ENCODE results near the gene BROX. TPM values are rescaled to one million over a fixed set of nuclear protein-coding genes. Genes with fewer than 3 reads are reported as not detected.

The BROX gene
- total and polyA plus RNA-seq, 4 experiments from 2014 or later: 15.6 to 68.3 (median 41.5) TPM

DNA sequence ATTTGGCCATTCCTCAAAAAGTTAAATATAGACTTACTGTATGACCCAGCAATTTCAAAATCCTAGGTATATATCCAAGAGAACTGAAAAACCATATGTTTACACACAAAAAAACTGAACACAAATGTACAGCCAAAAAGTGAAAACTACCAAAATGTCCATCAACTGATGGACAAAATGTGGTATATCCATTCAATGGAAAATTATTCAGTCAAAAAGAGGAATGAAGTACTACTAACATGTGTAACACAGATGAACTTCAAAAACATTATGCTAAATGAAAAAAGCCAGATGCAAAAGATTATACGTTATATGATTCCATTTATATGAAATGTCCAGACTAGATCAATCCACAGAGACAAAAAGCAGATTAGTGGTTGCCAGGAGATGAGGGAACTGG is 8.1 kb upstream of the BROX start:
- H3K27ac Mint-ChIP-seq: peak overlapping the region in 1 of 7 donors; percentile 82
- no peak overlapping the region for H3K4me3 ChIP-seq (ENCODE audit: low read length in 2 of 2)
- peak overlapping the region in 2 of 8 donors; percentile 19 to 32 for H3K4me3 Mint-ChIP-seq
- ChIA-PET CTCF (ENCODE audit: partially characterized antibody) (no interaction called here), POLR2A (ENCODE audit: partially characterized antibody) (interaction anchor here (0.7 to 1.7 kb wide), 2 partner anchors 9 kb away, joined by 3 to 5 read pairs; partner anchors contain the start of gene BROX)
- intact Hi-C loops (cut with micrococcal nuclease): no loop called here
- no peak for DNase-seq
- H3K9me3 Mint-ChIP-seq: no peaks in the 10 kb centered on the region
- peaks cover 36 to 42% of the 10 kb centered on the region in 2 donors for H3K36me3 Mint-ChIP-seq
- no peaks in the 10 kb centered on the region for H3K27me3 Mint-ChIP-seq
- H3K4me1 ChIP-seq (ENCODE audit: insufficient read depth, low read length): peaks cover 10% of the 10 kb centered on the region
- peaks cover 22% of the 10 kb centered on the region for H3K36me3 ChIP-seq (ENCODE audit: insufficient read depth, low read length)
- H3K27ac ChIP-seq (ENCODE audit: low read depth, low read length): no peak overlapping the region
- peaks cover 28 to 62% (median 44%) of the 10 kb centered on the region in 4 donors for H3K4me1 Mint-ChIP-seq
- no peaks in the 10 kb centered on the region for H3K9me3 ChIP-seq (ENCODE audit: control insufficient read depth in 1 of 2, low read length in 2 of 2)
- H3K27me3 ChIP-seq (ENCODE audit: insufficient read depth, low read length): no peaks in the 10 kb centered on the region

DNA sequence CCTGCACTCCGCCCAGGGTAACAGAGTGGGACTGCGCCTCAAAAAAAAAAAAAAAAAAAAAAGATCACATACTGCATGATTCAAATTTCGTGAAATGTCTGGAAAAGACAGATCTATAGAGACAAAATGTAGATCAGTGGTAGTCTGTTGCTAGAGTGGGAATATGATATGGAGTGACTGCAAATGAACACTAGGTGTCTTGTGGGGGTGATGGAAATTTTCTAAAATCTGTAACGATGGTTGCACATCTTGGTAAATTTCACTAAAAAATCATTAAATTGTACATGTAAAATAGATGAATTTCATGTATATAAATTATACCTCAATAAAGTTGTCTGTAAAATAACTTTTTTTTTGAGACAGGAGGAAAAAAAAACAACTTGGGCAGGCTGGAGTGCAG is 5.5 kb upstream of the BROX start:
- peaks cover 34 to 42% of the 10 kb centered on the region in 2 donors for H3K36me3 Mint-ChIP-seq

DNA sequence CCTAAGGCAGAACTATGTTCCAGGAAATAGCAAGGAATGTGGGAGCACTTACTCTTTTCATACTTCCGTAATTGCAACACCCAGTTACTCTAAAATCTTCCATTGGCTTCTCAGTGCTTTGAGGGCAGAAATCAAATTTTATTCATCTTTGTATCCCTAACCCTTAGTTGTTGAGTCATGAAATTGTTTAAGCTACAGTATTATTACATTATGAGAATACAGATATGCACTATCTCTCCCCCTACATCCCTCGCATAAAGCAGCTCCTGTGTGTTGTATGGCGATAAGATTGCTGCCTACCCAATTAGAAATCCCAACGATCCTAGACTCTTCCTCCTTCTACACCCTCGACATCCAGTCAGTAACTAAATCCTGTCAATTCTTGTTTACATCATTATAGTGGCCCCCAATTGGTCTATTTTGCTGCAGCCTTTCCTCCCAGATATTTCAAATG is 2.6 kb upstream of the BROX start:
- no peaks in the 10 kb centered on the region for H3K27me3 ChIP-seq (ENCODE audit: insufficient read depth, low read length)
- CTCF ChIA-PET (ENCODE audit: partially characterized antibody): no interaction called here
- DNase-seq: no peak
- Mint-ChIP-seq H3K4me3 (peak overlapping the region in 6 of 8 donors; percentile 26 to 100 (median 97)), H3K4me1 (peaks cover 35 to 85% (median 58%) of the 10 kb centered on the region in 4 donors), H3K27ac (peak overlapping the region in 4 of 7 donors; percentile 2 to 99 (median 37)), H3K36me3 (peaks cover 18 to 46% of the 10 kb centered on the region in 2 donors), H3K27me3 (no peaks in the 10 kb centered on the region), H3K9me3 (peaks cover 0 to 5% (median 0%) of the 10 kb centered on the region in 8 donors)
- no peak overlapping the region for H3K27ac ChIP-seq (ENCODE audit: low read depth, low read length)
- POLR2A ChIA-PET (ENCODE audit: partially characterized antibody): interaction anchor here (4.1 kb wide), 1 partner anchor 11 kb away, joined by 22 read pairs; no protein-coding TSS in a partner anchor
- H3K4me1 ChIP-seq (ENCODE audit: insufficient read depth, low read length): peaks cover 27% of the 10 kb centered on the region
- intact Hi-C loops (cut with micrococcal nuclease): loop anchor here (10.0 kb wide), 1 partner anchor 1285 kb away; no protein-coding TSS in a partner anchor
- peaks cover 5% of the 10 kb centered on the region for H3K36me3 ChIP-seq (ENCODE audit: insufficient read depth, low read length)
- H3K9me3 ChIP-seq (ENCODE audit: control insufficient read depth in 1 of 2, low read length in 2 of 2): no peaks in the 10 kb centered on the region
- H3K4me3 ChIP-seq (ENCODE audit: low read length in 2 of 2): no peak overlapping the region

More for the DNA sequence above, 5.5 kb upstream of the BROX start:
- DNase-seq: no peak
- CTCF ChIA-PET (ENCODE audit: partially characterized antibody): no interaction called here
- Mint-ChIP-seq H3K4me3 (no peak overlapping the region), H3K4me1 (peaks cover 39 to 81% (median 62%) of the 10 kb centered on the region in 4 donors), H3K27me3 (no peaks in the 10 kb centered on the region), H3K27ac (no peak overlapping the region), H3K9me3 (no peaks in the 10 kb centered on the region)
- POLR2A ChIA-PET (ENCODE audit: partially characterized antibody): no interaction called here
- H3K4me3 ChIP-seq (ENCODE audit: low read length in 2 of 2): no peak overlapping the region
- H3K9me3 ChIP-seq (ENCODE audit: control insufficient read depth in 1 of 2, low read length in 2 of 2): no peaks in the 10 kb centered on the region
- H3K4me1 ChIP-seq (ENCODE audit: insufficient read depth, low read length): peaks cover 26% of the 10 kb centered on the region
- intact Hi-C loops (cut with micrococcal nuclease): no loop called here
- peaks cover 17% of the 10 kb centered on the region for H3K36me3 ChIP-seq (ENCODE audit: insufficient read depth, low read length)
- no peaks in the 10 kb centered on the region for H3K27me3 ChIP-seq (ENCODE audit: insufficient read depth, low read length)
- H3K27ac ChIP-seq (ENCODE audit: low read depth, low read length): no peak overlapping the region

DNA sequence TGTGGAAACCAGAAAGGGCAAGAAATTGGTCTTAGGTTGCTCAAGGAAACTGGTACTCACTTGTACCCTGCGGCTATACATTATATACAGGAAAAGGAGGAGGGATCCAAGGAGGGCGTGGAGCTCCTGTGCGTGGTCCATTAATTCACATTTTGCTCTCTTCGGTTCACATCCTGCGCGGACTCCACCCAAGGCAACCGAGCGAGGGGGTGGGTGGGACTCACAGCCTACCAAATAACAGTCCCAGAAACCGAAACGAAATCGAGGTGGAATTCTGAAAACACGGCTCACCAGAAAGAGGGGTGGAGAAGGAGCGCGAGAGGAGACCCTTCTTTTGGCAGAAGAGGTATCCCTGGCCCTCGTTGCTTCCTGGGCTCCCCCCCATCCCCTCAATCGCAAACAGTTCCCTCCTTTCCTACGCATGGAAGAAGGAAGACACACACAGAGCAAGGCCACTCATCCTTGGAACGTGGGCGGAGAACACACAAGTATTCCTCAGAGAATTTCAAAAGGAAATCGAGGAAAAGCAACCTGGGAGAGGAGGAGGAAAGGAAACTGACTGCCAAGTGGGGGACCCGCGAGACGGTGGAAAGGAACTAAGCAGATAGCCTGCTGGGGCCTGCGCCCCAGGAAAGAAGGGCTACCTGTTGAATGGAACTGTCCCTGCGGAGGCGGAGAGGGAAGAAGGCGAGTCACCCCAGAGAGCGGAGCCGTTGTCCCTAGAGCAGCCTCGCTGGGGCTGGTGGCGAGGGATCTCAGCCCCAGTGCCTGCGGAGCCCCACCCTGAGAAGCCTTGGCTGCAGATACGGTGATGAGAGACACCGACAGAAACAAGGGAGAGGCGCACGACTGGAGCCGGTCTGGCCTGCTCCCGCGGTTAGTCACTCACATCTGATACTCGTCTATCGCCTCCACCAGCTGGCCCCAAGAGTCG is 778 bp upstream of the BROX start:
- Mint-ChIP-seq H3K36me3 (peaks cover 19 to 50% of the 10 kb centered on the region in 2 donors), H3K27ac (peak overlapping the region; percentile 94 to 100 (median 99)), H3K4me3 (peak overlapping the region; percentile 94 to 100 (median 98)), H3K27me3 (no peaks in the 10 kb centered on the region), H3K4me1 (peaks cover 28 to 71% (median 47%) of the 10 kb centered on the region in 4 donors), H3K9me3 (peaks cover 0 to 5% (median 0%) of the 10 kb centered on the region in 8 donors)
- H3K4me1 ChIP-seq (ENCODE audit: insufficient read depth, low read length): peaks cover 35% of the 10 kb centered on the region
- no peaks in the 10 kb centered on the region for H3K27me3 ChIP-seq (ENCODE audit: insufficient read depth, low read length)
- ChIA-PET POLR2A (ENCODE audit: partially characterized antibody) (interaction anchor here (0.7 to 4.1 kb wide), 16 partner anchors 10 to 1134 kb away, joined by 3 to 76 read pairs (median 10); partner anchors contain the start of genes DUSP10, MIA3, TAF1A and TP53BP2), CTCF (ENCODE audit: partially characterized antibody) (interaction anchor here (1.2 kb wide), 2 partner anchors 57 to 422 kb away, joined by 3 read pairs; no protein-coding TSS in a partner anchor)
- H3K36me3 ChIP-seq (ENCODE audit: insufficient read depth, low read length): peaks cover 5% of the 10 kb centered on the region
- no peaks in the 10 kb centered on the region for H3K9me3 ChIP-seq (ENCODE audit: control insufficient read depth in 1 of 2, low read length in 2 of 2)
- peak; percentile 50 to 82 (median 60) for DNase-seq
- intact Hi-C loops (cut with micrococcal nuclease): loop anchor here (1.0 to 10.0 kb wide), 5 partner anchors 67 to 1721 kb away; partner anchors contain the start of gene DUSP10
- peak overlapping the region; percentile 69 to 100 for H3K4me3 ChIP-seq (ENCODE audit: low read length in 2 of 2)
- H3K27ac ChIP-seq (ENCODE audit: low read depth, low read length): peak overlapping the region; percentile 91

DNA sequence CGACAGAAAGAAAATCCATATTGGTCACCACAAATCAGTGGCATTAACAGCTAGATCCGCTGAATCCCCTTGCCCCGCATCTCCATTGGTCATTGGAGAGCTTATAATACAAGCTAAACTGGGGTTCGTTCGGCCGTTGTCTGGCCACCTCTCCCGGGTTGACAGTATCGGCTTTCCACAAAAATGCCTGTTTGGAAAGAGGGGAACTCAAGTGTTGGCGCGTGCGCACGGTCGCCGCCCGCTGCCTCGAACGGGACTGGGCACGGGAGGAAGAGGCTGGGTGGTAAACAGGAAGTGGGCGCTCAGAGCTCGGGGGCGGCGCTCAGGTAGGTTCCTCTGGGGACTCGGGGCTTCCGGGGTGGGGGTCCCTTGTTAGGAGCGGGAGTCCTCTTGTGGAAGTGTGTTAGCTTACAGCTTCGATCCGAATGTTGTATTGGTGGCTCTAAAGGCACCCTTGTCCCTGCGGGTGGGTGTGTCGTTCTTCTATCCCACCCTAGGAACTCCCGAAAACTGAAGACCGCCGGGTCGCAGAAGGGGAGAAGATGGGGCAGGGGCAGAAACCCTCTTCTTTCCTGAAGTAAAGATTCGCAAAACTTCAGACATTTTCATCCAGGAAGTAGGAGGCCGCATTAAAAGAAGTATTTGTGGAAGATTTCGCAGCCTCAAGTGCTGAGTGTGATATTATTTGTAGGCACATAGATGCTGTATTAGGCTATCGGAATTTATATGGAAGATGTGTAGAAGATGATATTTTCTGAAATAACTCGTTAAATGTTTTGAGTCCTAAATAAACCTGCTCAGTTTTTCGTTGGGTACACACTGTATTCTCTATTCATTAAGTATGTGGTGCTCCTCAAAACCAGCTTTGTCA is 962 bp downstream of the BROX start:
- Mint-ChIP-seq H3K27ac (peak overlapping the region; percentile 98 to 100 (median 100)), H3K36me3 (peaks cover 19 to 58% of the 10 kb centered on the region in 2 donors), H3K27me3 (no peaks in the 10 kb centered on the region), H3K4me3 (peak overlapping the region; percentile 94 to 100 (median 98)), H3K9me3 (peaks cover 0 to 6% (median 0%) of the 10 kb centered on the region in 8 donors), H3K4me1 (peaks cover 29 to 76% (median 48%) of the 10 kb centered on the region in 4 donors)
- Histone ChIP-seq H3K9me3 (ENCODE audit: control insufficient read depth in 1 of 2, low read length in 2 of 2) (no peaks in the 10 kb centered on the region), H3K27ac (ENCODE audit: low read depth, low read length) (peak overlapping the region; percentile 91), H3K36me3 (ENCODE audit: insufficient read depth, low read length) (peaks cover 10% of the 10 kb centered on the region), H3K27me3 (ENCODE audit: insufficient read depth, low read length) (no peaks in the 10 kb centered on the region), H3K4me3 (ENCODE audit: low read length in 2 of 2) (peak overlapping the region; percentile 84 to 100), H3K4me1 (ENCODE audit: insufficient read depth, low read length) (peaks cover 44% of the 10 kb centered on the region)
- DNase-seq: peak; percentile 89 to 95 (median 90)
- ChIA-PET CTCF (ENCODE audit: partially characterized antibody) (interaction anchor here (0.7 to 2.4 kb wide), 7 partner anchors 13 to 421 kb away, joined by 3 to 11 read pairs (median 3); no protein-coding TSS in a partner anchor), POLR2A (ENCODE audit: partially characterized antibody) (interaction anchor here (0.7 to 4.1 kb wide), 33 partner anchors 8 to 1279 kb away, joined by 3 to 76 read pairs (median 5); partner anchors contain the start of genes DUSP10, FAM177B, MIA3 and TAF1A)
- intact Hi-C loops (cut with micrococcal nuclease): loop anchor here (1.0 to 10.0 kb wide), 7 partner anchors 58 to 1719 kb away; partner anchors contain the start of genes DISP1, DUSP10 and TAF1A

DNA sequence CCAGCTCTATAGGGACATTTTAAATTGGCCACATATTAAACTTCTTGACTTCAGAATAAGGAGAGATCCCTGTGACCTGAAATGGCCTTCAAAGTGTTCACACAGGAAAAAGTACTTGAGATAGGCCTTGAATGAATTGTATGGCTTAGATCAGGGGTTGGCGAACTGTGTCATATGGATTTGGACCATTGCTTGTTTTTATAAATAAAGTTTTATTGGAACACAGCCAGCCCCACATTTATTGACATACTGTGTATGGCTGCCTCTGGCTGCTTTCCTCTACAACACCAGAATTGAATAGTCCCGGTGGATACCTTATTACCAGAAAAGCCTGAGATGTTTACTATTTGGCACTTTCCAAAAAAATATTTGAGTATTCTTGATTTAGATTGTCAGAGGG is 4.0 kb downstream of the BROX start:
- intact Hi-C loops (cut with micrococcal nuclease): loop anchor here (10.0 kb wide), 1 partner anchor 1278 kb away; no protein-coding TSS in a partner anchor
- no peak for DNase-seq
- POLR2A ChIA-PET (ENCODE audit: partially characterized antibody): no interaction called here
- Histone ChIP-seq H3K4me3 (ENCODE audit: low read length in 2 of 2) (no peak overlapping the region), H3K36me3 (ENCODE audit: insufficient read depth, low read length) (peaks cover 11% of the 10 kb centered on the region), H3K27ac (ENCODE audit: low read depth, low read length) (no peak overlapping the region), H3K27me3 (ENCODE audit: insufficient read depth, low read length) (no peaks in the 10 kb centered on the region), H3K4me1 (ENCODE audit: insufficient read depth, low read length) (peaks cover 28% of the 10 kb centered on the region), H3K9me3 (ENCODE audit: control insufficient read depth in 1 of 2, low read length in 2 of 2) (no peaks in the 10 kb centered on the region)
- Mint-ChIP-seq H3K4me1 (peaks cover 19 to 57% (median 35%) of the 10 kb centered on the region in 4 donors), H3K36me3 (peaks cover 26 to 70% of the 10 kb centered on the region in 2 donors), H3K27me3 (no peaks in the 10 kb centered on the region), H3K4me3 (peak overlapping the region in 1 of 8 donors; percentile 41), H3K27ac (peak overlapping the region in 4 of 7 donors; percentile 6 to 81 (median 43)), H3K9me3 (peaks cover 0 to 6% (median 0%) of the 10 kb centered on the region in 8 donors)
- CTCF ChIA-PET (ENCODE audit: partially characterized antibody): interaction anchor here (0.8 kb wide), 1 partner anchor 37 kb away, joined by 3 read pairs; no protein-coding TSS in a partner anchor
